Kidney tubule cell (primary cell): ENCODE data around the gene LRP10.

Experiments used
- DNase-seq: peaks from one replicate; pipeline ENCODE4 v3.0.0-alpha.2; 2018; ENCODE audit warnings: low spot score

The LRP10 gene

DNA sequence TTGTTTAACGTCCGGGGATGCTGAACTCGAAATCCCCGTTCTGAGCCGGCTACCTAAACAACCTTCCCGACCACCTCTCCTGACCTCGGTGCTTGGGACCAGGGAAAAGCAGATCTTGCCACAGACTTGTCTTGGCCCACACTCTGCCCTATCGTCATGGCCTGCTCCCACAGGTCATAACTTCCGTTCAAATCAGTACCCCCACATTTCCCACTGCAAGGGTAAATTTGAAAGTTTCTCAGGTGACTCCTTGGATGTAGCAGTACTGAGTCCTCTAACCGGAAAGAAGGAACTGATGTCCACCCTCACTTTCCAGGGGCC lies 48.0 kb downstream of the LRP10 start:
- no peak for DNase-seq

DNA sequence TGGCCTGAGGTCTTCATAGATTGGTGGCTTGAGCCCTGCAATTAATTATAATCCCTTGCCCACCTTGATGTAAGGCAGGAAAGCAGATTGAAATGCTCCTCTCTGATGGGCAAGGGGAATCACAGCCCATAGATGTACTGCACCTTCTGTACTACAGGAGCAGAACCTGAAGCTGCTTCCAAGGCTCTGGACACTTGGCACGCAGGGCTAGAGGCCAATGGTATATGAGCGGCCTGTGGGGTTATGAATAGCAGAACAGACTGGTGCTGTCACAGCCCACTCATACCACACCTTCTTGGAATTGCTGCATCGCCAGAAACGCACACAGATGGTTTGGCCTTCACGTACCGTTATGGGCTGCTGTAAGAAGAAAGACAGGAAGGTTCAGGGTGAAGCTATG lies 49.2 kb downstream of the LRP10 start:
- DNase-seq, result no peak

DNA sequence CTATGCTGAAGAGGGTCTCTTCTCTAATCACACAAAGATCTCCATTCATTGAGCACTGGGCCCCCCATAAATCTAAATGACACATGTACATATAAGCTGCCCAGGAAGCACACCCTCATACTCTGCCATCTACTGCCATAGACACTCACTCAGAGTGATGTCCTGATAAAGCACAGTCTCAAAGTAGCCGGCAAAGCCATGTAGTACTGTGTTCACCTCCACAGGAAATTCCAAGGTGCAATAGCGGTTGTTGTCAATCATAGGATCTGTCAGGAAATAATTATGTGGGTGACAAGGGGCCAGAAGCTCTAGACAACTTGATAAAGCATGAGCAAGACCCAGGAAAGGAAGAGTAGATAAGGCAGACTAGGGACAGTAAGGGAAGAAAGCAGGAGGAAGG lies 50.8 kb downstream of the LRP10 start:
- DNase-seq, result no peak

DNA sequence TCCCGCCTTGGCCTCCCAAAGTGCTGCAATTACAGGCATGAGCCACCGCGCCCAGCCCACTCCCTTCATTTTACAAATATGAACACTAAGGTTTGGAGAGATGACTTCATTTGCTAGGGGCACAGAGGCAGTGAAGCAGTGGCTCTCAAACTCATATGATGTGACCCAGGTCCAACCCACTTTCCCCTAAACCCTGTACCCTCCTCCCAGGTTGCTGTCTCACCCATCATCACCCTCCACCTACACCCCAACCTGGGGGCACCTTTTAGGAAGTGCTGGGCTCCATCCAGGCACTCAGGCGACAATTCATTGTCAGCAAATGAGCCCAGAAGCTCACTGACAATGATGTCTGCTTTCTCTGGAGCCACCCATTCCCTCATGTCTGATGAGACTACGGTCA lies 52.2 kb downstream of the LRP10 start:
- DNase-seq, result no peak

DNA sequence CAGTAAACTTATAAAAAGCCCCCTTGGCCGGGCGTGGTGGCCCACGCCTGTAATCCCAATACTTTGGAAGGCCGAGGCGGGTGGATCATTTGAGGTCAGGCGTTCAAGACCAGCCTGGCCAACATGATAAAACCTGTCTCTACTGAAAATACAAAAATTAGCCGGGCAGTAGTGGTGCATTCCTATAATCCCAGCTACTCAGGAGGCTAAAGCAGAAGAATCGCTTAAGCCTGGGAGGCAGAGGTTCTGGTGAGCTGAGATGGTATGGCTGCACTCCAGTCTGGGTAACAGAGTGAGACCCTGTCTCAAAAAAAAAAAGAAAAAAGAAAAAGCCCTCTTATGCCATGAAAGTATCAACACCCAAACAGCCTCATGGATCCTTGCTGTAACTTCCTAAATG lies 54.0 kb downstream of the LRP10 start:
- DNase-seq, result no peak

DNA sequence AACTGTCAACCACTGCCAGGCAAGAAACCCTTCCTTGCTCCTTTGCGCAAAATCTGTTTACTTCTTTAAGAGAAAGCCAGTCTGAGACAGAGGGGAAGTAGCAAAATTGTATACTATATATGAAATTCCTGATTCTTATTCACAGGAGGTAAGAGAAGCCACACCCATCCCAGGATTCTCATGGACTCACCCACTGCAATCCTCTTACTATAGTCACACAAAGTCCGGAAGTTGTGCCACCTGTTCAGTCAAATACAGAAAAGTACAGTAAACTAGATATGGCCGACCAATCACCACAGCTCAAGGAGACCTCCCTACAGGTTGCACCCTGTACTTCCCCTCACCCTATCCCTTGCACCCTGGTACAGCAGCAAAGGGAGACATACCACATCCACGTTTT lies 54.8 kb downstream of the LRP10 start:
- peak; percentile 39 for DNase-seq

DNA sequence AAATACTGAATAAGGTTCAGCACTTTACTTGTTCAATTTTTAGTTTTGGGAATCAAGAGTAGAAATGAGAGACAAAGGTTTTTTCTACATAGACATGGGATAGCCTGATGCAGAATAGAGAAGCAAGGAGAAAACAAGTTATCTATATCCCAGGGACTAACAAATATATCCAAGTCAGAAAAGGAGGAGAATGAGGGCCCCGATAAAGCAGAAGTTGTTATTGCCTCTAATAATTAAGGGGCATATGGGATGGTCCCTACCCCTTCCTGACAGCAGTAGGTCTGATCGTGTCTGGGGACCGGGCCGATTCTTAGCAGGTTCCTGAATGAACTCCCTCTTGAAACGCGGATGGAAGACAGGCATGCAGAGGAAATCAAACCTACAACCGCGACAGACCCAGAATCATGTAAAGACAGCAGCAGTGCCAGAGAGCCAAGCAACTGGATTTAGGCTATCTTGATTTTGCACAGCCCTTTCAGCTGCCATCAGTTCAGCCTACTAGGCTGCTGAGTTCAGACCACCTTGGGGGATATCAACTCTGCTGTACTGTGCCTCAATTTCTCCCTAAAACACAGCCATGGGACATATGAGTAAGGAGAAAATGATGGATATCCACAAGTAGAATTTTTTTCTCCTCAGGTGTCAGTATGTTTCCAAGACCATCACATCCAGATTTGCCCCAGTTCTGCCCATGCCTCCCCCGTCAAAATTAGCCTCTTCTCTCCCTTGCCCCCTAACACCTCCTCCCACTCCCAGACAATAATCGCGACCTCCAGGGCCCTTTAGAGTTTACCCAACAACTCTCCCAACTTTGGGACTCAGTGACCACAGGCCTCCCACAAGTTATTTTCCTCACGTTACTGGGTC lies 56.9 kb downstream of the LRP10 start:
- DNase-seq, result no peak

DNA sequence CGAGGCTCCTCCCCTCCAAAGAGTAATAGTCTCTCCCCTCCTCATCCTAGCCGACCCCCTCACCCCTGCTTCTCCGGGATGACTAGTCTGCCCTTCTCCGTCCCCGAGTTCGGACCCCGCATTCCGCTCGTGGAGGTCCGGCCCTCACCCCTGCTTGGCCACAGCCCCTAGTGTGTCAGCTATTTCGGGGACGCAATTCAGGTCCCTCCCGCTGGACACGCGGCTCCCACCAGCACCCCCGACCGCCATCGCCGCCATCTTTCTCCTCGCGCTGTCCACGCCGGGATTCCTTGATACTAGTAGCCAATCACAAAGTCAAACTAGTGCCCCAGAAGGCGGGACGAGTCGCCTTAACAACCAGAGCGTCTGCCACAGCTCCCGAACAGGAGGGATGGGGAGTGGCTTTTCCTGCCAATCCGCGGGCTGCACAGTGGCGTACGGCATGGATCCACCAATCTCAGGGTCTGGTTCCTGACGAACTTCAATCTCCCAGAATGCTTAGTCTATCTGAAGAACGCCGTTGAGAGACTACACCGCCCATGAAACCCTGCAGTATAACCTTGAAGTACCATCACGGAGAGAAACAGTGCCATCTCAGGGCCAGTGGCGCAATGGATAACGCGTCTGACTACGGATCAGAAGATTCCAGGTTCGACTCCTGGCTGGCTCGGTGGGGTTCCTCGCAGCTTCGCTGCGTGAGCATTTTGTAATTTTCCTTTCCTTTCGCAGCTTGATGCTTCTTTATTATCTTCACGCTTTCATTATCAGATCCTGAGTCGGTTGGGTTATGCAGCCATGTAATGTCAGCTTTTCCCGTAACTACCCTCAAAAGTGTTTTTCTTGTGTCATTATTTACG lies 57.8 kb downstream of the LRP10 start, which contains the start of gene PRMT5:
TSS of gene PRMT5 (minus strand) at position 273 of the 857 bp plus-strand sequence. CDS start at position 258, 15 bp downstream.
- peak; percentile 100 for DNase-seq

DNA sequence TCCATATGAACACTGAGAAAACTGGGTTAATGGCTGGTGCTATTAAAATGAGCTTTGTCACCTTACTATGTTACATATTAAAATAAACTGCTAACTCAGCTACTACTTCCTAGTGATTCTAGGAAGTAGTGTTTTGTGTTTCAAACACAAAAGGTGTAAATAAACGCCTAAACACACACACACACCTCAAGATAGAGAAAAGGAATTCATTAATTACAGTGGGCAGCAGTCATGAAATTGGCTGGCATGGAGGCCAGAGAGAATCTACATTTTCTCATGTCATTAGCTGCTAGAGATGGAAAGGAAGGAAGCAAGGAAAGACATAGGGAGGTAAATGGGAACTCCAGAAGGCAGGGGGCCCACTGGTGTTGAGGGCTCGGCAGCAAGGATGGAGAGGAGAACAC lies 58.4 kb downstream of the LRP10 start:
- no peak for DNase-seq
